ENCODE measurements around the gene LMOD3. TPM values are rescaled to one million over a fixed set of nuclear protein-coding genes. Genes with fewer than 3 reads are reported as not detected.

The LMOD3 gene
- total RNA-seq, 3 donors from 2014 or later (not counting 1 experiment from before 2014, with no cell fraction given): not detected

GRCh38 chr3:69087030-69087791, 35.2 kb downstream of the LMOD3 start:
- H3K4me3 ChIP-seq (ENCODE audit: low read length): peak overlapping the region; percentile 92
- peaks cover 60% of the 10 kb centered on the region for H3K4me1 ChIP-seq (ENCODE audit: control insufficient read depth, insufficient read depth, low read length)
- intact Hi-C loops (cut with micrococcal nuclease): loop anchor here (10.0 kb wide), 1 partner anchor 1432 kb away; the partner anchor contains the start of gene SUCLG2
- H3K27ac Mint-ChIP-seq: peak overlapping the region in 1 of 2 donors; percentile 91
- H3K27ac ChIP-seq (ENCODE audit: low read length): peak overlapping the region; percentile 78
- peaks cover 9% of the 10 kb centered on the region for H3K36me3 ChIP-seq (ENCODE audit: control insufficient read depth, insufficient read depth, low read length)
- H3K4me3 Mint-ChIP-seq: peak overlapping the region; percentile 45
- no peaks in the 10 kb centered on the region for H3K27me3 ChIP-seq (ENCODE audit: control insufficient read depth, insufficient read depth, low read length)
- DNase-seq: no peak
- no peaks in the 10 kb centered on the region for H3K27me3 Mint-ChIP-seq (ENCODE audit: low read depth in 2 of 2)
- no peak for ATAC-seq
- 93% methylated on average over 2 of the region's 3 CpGs for WGBS (ENCODE audit: insufficient coverage)
- H3K9me3 ChIP-seq (ENCODE audit: control insufficient read depth, insufficient read depth, low read length): no peaks in the 10 kb centered on the region
- no peak for TF ChIP-seq CTCF (IDR thresholded peaks at IDR 0.05)
- no peaks in the 10 kb centered on the region for H3K9me3 Mint-ChIP-seq
- no peaks in the 10 kb centered on the region for H3K36me3 Mint-ChIP-seq
- peaks cover 74 to 76% of the 10 kb centered on the region in 2 donors for H3K4me1 Mint-ChIP-seq

GRCh38 chr3:69085833-69086722, 36.3 kb downstream of the LMOD3 start:
- no peaks in the 10 kb centered on the region for H3K9me3 Mint-ChIP-seq
- Histone ChIP-seq H3K27me3 (ENCODE audit: control insufficient read depth, insufficient read depth, low read length) (no peaks in the 10 kb centered on the region), H3K9me3 (ENCODE audit: control insufficient read depth, insufficient read depth, low read length) (no peaks in the 10 kb centered on the region), H3K36me3 (ENCODE audit: control insufficient read depth, insufficient read depth, low read length) (peaks cover 9% of the 10 kb centered on the region), H3K27ac (ENCODE audit: low read length) (peak overlapping the region; percentile 78), H3K4me1 (ENCODE audit: control insufficient read depth, insufficient read depth, low read length) (peaks cover 59% of the 10 kb centered on the region), H3K4me3 (ENCODE audit: low read length) (peak overlapping the region; percentile 92)
- no peak for TF ChIP-seq CTCF (IDR thresholded peaks at IDR 0.05)
- H3K4me3 Mint-ChIP-seq: peak overlapping the region; percentile 96
- H3K27me3 Mint-ChIP-seq (ENCODE audit: low read depth in 2 of 2): no peaks in the 10 kb centered on the region
- intact Hi-C loops (cut with micrococcal nuclease): loop anchor here (10.0 kb wide), 1 partner anchor 1431 kb away; the partner anchor contains the start of gene SUCLG2
- 0% methylated on average over 7 of the region's 8 CpGs for WGBS (ENCODE audit: insufficient coverage)
- H3K27ac Mint-ChIP-seq: peak overlapping the region; percentile 90 to 98
- DNase-seq (peak; percentile 45 to 76), ATAC-seq (peak in 1 of 3 donors; percentile 2)
- H3K4me1 Mint-ChIP-seq: peaks cover 73% of the 10 kb centered on the region in 2 donors
- no peaks in the 10 kb centered on the region for H3K36me3 Mint-ChIP-seq

GRCh38 chr3:69085168-69085832, 37.1 kb downstream of the LMOD3 start:
- Histone ChIP-seq H3K9me3 (ENCODE audit: control insufficient read depth, insufficient read depth, low read length) (no peaks in the 10 kb centered on the region), H3K27ac (ENCODE audit: low read length) (peak overlapping the region; percentile 78), H3K4me3 (ENCODE audit: low read length) (peak overlapping the region; percentile 92), H3K27me3 (ENCODE audit: control insufficient read depth, insufficient read depth, low read length) (no peaks in the 10 kb centered on the region), H3K36me3 (ENCODE audit: control insufficient read depth, insufficient read depth, low read length) (peaks cover 5% of the 10 kb centered on the region), H3K4me1 (ENCODE audit: control insufficient read depth, insufficient read depth, low read length) (peaks cover 53% of the 10 kb centered on the region)
- DNase-seq (peak in 1 of 2 donors; percentile 46), ATAC-seq (peak in 1 of 3 donors; percentile 8)
- H3K27ac Mint-ChIP-seq: peak overlapping the region; percentile 90 to 98
- H3K9me3 Mint-ChIP-seq: no peaks in the 10 kb centered on the region
- no peak for TF ChIP-seq CTCF (IDR thresholded peaks at IDR 0.05)
- intact Hi-C loops (cut with micrococcal nuclease): loop anchor here (10.0 kb wide), 1 partner anchor 1430 kb away; the partner anchor contains the start of gene SUCLG2
- H3K36me3 Mint-ChIP-seq: no peaks in the 10 kb centered on the region
- WGBS (ENCODE audit: insufficient coverage): under 1% methylated on average over 22 of the region's 26 CpGs
- H3K4me1 Mint-ChIP-seq: peaks cover 66 to 67% of the 10 kb centered on the region in 2 donors
- no peaks in the 10 kb centered on the region for H3K27me3 Mint-ChIP-seq (ENCODE audit: low read depth in 2 of 2)
- H3K4me3 Mint-ChIP-seq: peak overlapping the region; percentile 96
